Measurements from ENCODE around the gene DPP7.

DNA sequence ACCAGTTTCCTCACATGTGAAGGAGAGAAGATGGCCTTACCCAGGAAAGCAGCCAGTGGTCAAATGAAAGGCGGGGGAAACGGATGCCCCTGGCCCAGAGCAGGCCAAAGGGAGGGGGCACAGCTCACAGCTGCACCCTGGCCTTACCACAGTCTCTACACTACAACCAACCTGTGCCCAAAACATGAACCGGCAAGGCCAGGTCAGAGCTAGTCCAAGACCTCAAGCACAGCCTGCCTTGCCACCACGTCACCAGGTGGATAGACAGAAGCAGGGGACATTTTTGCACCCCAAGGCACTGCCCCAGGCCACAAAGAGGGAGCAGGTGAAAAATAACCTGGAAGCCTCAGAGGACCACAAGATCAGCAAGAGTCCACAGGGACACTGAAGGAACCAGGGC is 28.9 kb upstream of the DPP7 start:
- TF ChIP-seq, protein P1, sequence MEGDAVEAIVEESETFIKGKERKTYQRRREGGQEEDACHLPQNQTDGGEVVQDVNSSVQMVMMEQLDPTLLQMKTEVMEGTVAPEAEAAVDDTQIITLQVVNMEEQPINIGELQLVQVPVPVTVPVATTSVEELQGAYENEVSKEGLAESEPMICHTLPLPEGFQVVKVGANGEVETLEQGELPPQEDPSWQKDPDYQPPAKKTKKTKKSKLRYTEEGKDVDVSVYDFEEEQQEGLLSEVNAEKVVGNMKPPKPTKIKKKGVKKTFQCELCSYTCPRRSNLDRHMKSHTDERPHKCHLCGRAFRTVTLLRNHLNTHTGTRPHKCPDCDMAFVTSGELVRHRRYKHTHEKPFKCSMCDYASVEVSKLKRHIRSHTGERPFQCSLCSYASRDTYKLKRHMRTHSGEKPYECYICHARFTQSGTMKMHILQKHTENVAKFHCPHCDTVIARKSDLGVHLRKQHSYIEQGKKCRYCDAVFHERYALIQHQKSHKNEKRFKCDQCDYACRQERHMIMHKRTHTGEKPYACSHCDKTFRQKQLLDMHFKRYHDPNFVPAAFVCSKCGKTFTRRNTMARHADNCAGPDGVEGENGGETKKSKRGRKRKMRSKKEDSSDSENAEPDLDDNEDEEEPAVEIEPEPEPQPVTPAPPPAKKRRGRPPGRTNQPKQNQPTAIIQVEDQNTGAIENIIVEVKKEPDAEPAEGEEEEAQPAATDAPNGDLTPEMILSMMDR (IDR thresholded peaks at IDR 0.05; ENCODE audit: low read length): no peak
- TF ChIP-seq EZH2 (optimal IDR thresholded peaks at IDR 0.05; ENCODE audit: low read depth, low read length): no peak
- no peak for TF ChIP-seq EZH2phosphoT487 (IDR thresholded peaks at IDR 0.05; ENCODE audit: low read length)

Measured in MM.1S (cell line).